Amniotic epithelial cell (primary cell): ENCODE measurements around the gene BCL2L11.

ENCODE experiments used
- DNase-seq: peaks from one replicate; pipeline ENCODE4 v3.0.0-alpha.2; 2010; ENCODE audit warnings: low read depth

The BCL2L11 gene

DNA sequence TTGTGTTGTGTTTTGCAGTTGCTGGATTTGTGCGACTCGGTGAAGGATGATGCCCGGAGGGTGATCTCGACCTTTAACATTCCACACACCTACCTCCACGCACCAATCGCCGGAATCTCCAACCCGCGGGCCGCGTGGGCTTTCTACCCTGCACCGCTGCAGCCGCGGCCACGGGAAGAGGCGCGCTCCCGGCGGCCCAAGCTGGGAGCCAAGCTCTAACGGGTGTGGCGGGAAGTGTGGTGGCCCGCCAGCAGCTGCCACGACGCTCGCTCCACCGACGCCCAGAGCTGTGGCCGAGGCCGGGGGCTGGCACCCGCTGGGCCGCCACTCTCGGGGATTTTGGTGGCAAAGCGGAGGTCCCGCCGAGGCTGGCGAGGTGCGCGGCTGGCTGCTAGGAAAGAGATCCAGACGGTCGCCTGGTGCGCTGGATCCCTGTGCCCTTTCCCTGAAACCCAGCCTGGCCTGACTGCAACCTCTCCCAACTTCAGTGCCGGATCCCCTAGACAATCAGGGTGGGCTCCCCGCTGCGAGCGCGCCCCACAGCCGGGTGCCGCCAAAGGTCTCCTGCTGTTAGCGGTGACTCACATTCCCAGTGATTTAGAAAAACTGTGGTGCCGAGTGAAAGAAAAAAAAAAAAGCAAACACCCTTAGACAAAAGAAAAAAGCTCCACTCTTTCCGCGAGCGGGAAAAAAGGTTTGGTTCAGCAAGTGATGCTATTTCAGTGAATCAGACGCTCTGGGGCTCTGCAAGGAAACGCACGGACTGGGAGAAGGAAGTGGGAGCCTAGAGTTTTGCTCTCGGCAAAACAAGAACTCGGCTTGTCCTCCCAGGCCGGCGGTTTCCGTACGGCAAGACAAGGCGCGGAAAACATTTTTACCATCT, 2.9 kb upstream of the BCL2L11 start:
- DNase-seq: peak; percentile 74

DNA sequence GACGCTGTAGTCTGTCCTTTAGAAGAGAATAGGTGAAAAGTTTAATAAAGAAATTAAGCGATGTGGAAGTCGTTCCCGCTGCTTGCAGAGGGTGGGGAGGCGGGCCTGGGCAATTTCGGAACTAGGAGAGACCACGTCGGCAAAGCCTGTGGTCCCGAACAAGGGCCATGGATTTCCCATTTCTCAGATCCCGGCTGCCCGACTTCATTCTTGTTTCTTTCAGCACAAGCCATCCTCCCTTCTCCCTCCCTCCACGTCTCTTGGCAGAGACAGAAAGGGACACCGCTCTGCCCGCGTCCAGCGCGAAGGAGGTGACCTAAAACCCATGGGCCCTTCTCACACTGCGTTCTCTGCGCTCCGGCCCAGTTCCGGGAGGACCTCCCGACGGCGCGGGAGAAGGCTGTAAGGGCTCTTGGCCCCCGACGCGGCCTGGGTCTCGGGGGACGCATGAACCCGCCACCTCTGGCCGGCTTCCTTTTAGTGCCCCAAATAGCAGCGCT, 2.2 kb upstream of the BCL2L11 start:
- no peak for DNase-seq

DNA sequence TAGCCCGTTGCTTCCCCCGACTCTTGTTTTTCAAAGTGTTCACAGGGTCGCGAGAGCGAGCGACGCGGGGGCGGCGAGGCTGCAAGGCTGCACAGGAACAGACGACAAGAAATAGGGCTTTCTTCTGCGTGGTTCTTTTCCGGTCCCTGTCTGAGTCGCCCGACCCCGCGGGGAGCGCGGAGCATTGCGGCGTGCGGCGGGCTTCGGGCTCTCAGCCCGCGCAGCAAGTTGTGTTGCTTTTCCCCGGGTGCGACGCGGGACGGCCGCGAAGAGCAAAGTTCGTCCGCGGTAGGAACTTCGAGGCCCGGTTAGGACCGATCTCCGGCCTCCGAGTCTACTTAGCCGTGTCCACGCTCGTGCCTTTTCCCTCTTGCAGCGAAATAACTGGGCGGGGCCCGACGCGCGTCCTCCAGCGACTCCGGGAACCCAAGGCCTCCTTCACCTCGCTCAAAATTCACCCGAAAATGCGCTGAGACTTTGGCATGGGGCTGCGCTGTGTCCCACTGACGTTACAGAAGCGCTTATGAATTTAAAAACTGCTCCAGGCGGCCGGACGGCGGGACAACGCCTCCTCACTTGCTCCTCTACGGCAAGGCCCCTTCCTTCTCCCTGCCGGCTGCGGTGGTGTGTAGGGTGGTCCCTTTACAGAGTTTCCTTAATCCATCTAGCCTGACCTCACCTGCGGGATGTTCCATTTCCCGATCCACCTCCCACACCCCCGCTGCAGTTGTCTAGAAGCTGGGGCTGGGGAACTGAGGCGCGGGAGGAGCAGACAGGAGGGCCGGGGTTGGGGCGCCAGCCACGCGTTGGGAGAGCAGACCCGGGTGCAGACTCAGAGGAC, 1.5 kb upstream of the BCL2L11 start:
- peak; percentile 11 for DNase-seq

DNA sequence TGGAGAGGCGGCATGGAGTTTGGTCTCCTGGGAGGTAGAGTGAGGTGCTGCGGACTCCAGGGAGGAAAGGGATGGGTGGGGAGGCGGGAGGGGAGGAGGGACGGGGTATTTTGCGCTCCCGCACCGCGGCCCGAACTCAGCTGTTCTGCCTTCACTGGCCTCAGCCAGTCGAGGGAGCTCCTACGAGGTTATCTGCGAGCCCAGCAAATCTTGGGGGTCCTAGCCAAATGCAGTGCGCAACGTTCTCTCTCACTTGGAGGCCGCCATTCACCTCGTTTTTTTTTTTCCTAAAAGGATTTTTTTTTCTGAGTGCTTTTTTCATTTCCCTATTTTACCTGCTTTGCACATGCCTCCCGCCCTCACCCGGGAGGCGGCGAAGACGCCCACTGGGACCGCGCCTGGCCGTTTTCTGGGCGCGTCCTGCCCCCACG, 877 bp upstream of the BCL2L11 start:
- DNase-seq: peak; percentile 5

DNA sequence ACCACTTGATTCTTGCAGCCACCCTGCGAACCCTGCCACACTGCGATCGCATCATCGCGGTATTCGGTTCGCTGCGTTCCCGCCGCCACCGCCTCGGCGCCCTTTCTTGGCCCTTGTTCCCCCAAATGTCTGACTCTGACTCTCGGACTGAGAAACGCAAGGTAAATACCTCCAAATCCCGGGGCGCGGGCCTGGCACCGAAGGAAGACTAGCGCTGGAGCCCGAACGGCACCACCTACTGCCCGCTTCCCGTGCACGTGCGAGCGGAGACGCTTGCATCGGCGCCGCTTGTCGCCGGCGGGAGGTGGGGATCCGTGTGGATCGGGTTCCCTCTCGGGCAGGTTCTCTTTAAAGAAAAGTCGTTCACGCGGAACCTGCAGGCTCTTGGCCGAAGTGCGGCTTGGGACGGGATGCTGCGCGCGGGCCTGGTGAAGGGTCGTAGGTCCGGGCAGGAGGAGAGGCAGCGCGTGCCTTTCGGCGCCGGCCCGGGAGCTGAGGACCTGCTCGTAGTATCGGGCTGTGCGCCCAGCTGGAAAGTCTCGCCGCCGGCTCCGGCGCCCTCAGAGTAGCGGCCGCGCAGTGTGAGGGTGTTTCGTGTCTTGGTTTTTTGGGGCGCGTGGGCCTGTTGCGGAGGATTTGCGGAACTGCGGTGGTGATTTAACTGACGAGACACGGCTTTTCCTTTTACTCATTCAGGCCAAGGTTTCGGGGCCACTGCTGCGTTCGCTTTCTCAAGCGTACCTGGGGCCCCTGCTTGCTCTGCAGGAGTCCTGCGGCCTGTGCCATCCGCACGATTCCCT, 514 bp downstream of the BCL2L11 start:
- peak; percentile 26 for DNase-seq

DNA sequence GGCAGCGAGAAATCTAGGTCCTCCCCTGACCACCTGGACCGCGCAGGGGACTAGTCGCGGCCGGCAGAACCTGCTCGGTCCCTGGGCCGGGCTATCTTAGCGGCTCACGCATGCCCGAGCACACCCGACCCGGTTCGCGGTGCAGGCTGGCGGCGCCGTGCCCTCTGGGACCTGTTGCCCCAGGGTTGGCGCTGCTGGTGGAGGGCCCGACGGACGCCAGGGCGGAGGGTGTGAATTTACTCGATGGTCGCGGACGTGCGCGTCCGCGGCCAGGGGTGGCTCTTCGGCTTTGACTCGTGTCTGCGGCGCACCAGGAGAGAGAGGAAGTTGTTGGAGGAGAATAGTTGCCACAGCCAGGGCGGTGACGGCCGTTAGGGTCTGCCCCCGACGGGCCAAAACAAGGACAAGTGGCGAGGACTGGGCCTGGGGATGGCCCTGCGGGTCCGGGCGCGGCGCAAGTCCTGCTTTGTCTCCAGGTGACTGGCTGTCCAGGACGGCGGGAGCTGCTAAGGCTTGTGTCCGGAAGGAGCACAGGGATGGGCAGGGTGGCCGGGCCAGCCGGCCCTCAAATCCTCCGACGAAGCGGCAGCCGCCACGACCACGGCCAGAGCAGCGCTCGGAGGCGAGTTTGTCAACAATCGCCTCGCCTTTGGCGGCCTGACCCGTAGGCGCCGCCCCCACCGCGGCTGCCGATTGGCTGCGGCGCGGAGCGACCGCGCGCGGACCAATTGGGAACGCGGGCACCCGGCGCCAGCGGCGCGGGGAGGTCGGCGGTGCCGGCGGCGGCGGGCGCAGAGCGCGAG, 1.3 kb downstream of the BCL2L11 start:
- peak; percentile 86 for DNase-seq

DNA sequence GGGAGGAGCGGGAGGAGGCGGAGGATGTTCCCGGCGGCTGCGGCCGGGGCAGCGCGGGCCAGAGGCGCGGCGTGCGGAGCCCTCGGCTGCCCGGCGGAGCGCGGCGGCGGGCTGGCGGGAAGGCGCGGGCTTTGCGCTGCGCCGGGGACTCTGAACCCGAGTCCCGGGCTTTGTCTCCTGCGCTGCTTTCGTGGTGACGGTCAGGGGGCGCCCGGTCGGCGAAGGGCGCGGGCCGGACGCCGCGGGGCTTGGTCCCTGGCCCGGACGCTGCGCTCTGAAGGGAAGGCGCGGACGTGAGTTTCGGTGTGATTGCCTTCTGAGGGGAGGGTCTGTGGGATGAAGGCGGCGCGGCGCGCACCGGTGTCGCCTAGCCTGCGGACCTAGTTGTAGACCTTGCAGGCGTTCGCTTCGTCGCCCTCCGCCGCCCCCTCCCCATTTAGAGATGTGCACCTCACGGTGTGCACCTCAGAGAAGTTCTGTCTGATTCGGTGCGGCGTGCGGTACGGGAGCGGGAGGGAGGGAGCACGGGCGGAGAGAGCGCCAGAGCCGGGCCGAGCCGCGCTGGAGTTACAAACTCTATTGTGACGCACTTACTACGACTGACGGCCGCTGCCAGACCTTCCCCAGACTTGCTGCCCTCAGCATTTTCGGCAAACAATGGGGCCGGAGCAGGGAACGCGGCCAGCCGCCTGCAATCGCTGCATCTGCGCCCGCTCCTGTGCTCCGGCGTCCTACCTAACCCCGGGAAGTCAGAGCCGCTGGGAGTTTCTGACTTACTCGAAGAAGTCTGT, 2.1 kb downstream of the BCL2L11 start:
- peak; percentile 77 for DNase-seq

DNA sequence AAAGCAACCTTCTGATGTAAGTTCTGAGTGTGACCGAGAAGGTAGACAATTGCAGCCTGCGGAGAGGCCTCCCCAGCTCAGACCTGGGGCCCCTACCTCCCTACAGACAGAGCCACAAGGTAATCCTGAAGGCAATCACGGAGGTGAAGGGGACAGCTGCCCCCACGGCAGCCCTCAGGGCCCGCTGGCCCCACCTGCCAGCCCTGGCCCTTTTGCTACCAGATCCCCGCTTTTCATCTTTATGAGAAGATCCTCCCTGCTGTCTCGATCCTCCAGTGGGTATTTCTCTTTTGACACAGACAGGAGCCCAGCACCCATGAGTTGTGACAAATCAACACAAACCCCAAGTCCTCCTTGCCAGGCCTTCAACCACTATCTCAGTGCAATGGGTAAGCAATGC, 3.0 kb downstream of the BCL2L11 start:
- DNase-seq: no peak

DNA sequence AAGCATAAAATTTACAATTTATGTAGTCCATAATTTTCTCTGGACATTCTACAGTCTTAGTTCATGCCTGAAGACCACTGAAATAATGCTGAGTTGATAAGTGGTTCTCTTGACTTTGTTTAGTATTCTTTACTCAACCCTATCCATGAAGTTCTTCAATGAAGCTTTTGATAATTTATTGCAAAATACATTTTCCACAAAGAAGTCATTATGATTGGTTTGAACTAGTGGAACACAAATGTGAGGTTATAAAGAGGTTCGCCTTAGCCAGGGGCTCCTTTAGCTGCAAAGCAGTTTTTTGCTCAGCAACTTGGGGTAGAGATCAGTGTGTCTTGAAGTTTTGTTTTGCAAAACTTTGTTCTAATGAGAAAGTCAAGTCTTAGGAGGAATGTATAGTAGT, 5.9 kb downstream of the BCL2L11 start:
- DNase-seq: no peak

DNA sequence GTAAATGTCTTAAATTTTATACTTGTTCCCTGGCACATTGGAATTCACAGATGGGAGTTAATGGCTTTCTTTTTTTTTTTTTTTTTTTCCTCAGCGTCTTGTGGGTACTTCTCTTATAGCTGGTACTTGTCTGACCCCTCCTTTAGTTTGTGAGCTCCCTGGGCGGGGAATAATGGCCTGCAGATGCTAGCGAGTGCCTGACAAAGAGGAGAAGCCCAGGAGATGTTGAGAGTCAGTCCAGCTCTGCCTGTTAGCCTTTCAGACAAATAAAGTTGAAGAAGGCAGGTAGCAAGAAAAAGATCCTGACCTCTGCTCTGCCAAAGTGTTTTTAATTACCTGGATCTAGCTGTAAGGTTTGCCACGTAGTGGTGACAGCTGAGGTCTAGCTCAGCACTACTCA, 6.6 kb downstream of the BCL2L11 start:
- DNase-seq: no peak

DNA sequence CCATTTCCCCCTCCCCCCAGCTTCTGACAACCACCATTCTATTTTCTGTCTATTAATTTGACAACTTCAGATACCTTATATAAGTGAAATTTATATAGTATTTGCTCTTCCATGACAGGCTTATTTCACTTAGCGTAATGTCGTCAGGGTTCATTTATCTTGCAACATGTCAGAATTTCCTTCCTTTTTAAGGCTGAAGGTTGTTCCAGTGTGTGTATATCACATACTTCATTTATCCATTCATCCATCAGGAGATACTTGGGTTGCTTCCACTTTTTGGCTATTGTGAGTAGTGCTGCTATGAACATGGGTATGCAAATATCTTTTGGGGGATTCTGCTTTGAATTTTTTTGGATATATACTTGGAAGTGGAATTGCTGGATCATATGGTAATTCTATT, 7.4 kb downstream of the BCL2L11 start:
- no peak for DNase-seq

DNA sequence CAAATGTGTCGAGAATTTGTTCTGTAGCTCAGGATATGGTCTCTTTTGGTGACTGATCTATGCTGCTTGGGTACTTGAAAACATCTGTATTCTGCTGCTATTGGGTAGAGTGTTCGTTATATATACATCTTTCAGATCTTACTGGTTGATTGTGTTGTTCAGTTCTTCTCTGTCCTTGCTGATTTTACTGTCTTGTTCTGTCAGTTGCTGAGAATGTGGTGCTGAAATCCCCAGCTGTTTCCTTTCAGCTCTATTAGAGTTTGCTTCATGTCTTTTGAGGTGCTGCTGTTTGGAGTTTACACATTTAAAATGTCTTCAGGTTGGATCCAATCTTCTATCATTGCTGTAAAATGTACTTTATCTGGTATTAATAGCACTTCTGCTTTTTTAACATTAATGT, 12.9 kb downstream of the BCL2L11 start:
- DNase-seq: peak; percentile 5

DNA sequence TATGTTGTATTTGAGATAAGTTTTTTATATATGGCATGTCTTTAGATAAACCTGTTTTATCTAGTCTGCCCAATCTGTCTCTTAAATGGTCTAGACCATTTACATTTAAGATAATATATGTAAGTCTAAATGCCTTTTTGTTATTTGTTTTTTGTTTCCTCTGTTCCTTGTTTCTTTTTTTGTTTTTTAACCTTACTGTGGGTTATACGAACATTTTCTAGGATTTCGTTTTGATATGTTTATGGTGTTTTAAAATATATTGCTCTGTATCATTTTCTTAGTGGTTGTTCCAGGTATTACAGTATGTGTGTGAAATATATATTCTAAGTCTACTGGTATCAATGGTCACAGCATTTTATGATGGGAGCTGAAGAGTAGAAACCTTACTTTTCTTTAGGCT, 13.3 kb downstream of the BCL2L11 start:
- DNase-seq: no peak

DNA sequence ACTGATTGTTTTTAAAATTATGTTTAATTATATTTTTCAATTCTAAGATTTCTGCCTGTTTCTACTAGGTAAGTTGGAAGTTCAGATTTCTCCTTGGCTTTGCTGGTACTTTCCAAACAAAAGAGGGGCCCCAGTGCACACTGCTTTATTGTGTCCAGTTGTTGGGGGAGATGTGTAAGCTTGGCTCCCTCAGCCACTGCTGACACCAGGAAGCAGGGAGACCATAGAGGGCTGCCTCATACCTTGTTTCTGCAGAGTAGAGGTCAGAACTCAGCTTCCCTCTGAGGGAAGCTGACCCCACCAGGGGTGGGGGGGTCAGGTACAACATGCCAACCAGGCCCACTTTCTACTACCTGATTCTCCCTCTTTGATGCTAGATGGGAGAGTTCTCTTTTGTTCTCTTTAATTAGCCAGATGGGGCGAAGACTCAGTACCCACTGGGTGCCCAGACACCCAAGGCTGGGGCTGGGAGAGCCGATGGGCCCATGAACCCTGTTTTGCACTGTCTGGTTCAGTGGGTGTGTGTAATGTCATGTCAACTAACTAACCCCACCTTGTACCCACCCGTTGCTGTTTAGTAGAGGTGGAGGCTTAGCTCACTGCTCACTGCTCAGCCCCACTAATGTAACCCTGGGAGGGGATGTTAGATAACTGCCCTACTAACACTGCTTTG, 14.7 kb downstream of the BCL2L11 start:
- DNase-seq: no peak

DNA sequence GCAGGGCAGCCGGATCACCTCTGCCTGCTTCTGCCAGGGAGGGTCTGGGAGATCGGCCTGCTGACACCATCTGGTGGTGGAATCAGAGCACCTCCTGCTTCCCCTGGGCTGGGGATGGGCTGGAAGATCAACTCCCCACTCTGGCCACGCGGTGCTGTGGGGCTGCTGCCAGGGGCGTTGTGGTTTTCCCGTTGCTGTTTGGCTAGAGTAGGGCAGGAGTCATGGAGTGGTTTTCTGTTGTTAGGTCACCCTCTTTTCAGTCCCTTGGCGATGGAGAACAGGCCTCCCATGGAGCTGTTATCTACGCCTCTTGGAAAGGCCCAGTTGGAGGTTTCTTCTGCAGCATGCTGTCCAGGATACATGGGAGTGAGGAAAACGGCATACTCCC, 15.2 kb downstream of the BCL2L11 start:
- DNase-seq: peak; percentile 79

DNA sequence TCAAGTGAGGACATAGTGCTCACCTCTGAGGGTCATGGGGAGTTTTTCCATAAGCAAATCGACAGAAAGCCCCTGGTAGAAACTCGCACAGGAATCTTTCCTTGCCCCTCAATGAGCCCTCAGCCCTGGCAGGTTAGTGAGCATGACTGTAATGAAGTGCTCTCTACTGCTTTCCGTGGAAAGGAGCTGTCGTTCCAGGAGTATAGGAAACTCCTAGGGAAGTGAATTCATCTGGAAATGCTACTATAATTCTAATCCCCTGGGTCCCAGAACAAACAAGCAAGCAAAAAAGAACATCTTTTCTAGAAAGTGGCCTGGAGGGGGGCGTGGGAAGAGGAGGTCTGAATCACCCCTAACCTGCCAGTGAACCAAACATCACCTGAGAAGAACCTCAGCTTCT, 18.1 kb downstream of the BCL2L11 start:
- DNase-seq: no peak

DNA sequence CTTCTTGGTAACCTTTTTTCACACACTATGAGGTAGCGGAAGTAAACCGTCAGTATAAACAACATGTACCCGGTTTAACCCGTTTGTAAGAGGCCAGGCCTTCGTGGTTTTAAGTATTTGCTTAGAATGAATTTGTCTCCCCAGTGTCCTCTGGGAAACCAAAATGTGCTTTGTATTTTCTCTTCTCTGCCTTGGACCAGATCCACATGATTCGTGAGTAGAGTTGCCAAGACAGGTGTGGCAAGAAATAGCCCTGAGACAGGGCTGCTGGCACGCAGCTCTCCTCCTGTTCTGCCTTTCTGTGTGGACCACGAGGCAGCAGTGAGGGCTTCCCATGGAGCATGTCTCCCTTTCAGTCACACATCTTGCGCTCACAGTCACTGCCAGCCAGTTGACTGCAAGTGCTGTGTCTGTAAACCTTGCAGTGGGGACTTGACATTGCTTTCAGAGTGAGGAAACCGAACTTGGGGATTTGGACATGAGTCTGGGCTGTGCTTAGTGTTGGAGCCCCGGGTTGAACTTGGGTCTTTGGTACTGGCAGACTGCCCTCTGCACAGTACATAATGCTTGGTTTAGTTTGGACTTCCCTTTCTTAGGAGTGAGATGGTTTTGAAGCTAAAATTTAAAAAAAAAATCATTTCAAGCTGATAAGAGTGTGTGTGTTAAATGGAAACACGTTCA, 19.1 kb downstream of the BCL2L11 start:
- peak; percentile 4 for DNase-seq

DNA sequence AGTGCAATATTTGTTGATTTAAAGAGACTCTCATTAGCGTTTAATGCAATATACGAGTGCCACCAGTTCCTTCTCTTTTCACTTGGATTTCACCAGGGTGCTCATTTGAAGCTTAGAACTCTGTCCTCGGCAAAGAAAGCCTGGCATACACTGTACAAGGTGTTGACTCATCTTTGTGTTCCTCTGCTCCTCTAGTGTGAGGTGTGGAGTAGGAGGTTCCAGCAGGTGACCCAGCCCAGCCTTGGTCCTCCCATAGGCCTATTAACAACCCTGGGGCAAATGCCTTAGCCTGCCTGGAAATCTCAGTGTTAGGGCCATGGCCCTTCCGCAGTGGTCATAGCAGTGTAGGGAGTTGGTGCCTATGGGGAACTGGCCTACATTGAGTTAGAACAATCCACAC, 20.1 kb downstream of the BCL2L11 start:
- DNase-seq: no peak

DNA sequence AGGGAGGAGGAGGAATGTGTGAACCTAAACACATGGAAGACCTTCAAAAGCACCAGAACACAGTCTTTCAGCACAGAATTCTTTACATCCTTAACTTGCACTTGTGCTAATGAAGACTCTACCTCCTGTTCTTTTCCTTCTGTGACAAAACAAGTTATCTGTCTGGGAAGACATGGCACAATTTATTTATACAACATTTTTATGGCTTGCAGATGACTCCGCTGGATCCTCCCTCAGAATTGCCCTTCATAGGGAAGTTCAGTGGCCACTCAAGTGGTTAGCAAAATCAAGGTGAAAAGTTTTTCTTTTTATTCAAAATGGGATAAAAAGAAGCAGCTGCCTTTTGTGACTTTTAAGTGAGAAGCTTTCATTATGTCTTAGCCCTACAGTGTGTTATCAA, 21.4 kb downstream of the BCL2L11 start:
- DNase-seq: no peak
